NCI-H2196 (cell line): ENCODE data around the gene STAB2.

ENCODE experiments used
- DNase-seq: peaks from one replicate; lab custom pipeline; 2025; ENCODE audit not compliant: unreplicated experiment; lab: John Stamatoyannopoulos, UW

STAB2 gene

GRCh38 chr12:103778781-103779180, 191.7 kb downstream of the STAB2 start:
- DNase-seq: no peak

GRCh38 chr12:103779410-103780092, 192.5 kb downstream of the STAB2 start:
- DNase-seq: no peak

- no peak for DNase-seq
These were observed 193.0 kb downstream of the STAB2 start for GRCh38 chr12:103780093-103780440.

- no peak for DNase-seq
These were observed 193.9 kb downstream of the STAB2 start for GRCh38 chr12:103780992-103781391.

GRCh38 chr12:103782399-103782798, 195.3 kb downstream of the STAB2 start:
- no peak for DNase-seq

- peak; percentile 42 for DNase-seq
These were observed 196.9 kb downstream of the STAB2 start for GRCh38 chr12:103783744-103784664.

- no peak for DNase-seq
These were observed 198.4 kb downstream of the STAB2 start for GRCh38 chr12:103785243-103786031.

GRCh38 chr12:103786201-103786600, 199.1 kb downstream of the STAB2 start:
- no peak for DNase-seq

GRCh38 chr12:103791350-103791920, 204.4 kb downstream of the STAB2 start:
- no peak for DNase-seq

- no peak for DNase-seq
These were observed 206.0 kb downstream of the STAB2 start for GRCh38 chr12:103793046-103793445.

GRCh38 chr12:103793512-103794045, 206.5 kb downstream of the STAB2 start:
- DNase-seq: no peak

- no peak for DNase-seq
These were observed 207.5 kb downstream of the STAB2 start for GRCh38 chr12:103794309-103795213.

- no peak for DNase-seq
These were observed 211.5 kb downstream of the STAB2 start for GRCh38 chr12:103798586-103798985.

GRCh38 chr12:103799504-103799856, 212.4 kb downstream of the STAB2 start:
- no peak for DNase-seq

- DNase-seq: peak; percentile 88
These were observed 213.0 kb downstream of the STAB2 start for GRCh38 chr12:103799857-103800771.

GRCh38 chr12:103801709-103802585, 214.9 kb downstream of the STAB2 start:
- peak; percentile 11 for DNase-seq

- no peak for DNase-seq
These were observed 215.5 kb downstream of the STAB2 start for GRCh38 chr12:103802586-103802886.

- DNase-seq: no peak
These were observed 216.8 kb downstream of the STAB2 start for GRCh38 chr12:103803847-103804246.
